T-cell (primary cell): Measurements from ENCODE around the gene IRAG1. TPM values are rescaled to one million over a fixed set of nuclear protein-coding genes. Genes with fewer than 3 reads are reported as not detected.

Experiments used
- ATAC-seq, 4 experiments: fragments of 200-7000 bp in 3 of 4; fragments of 150-1000 bp in 1 of 4; cut with Tn5 transposase; replicated peaks in 1 of 4; 1 replicate in 3 of 4; 2 replicates in 1 of 4; pipeline ENCODE4 v1.10.0; 2021; ENCODE audit warnings: moderate library complexity in 3 of 4, mild to moderate bottlenecking in 2 of 4, moderate number of reproducible peaks in 1 of 4
- CTCF ChIA-PET, 2 donors: fragments of 300-600 bp; sonication (Branson Sonifier 250); formaldehyde crosslinking; loops; one replicate each; lab custom pipeline; 2022; ENCODE audit warnings: antibody characterized with exemption in 2 of 2; lab: Charles Lee
- POLR2A ChIA-PET, 2 donors: fragments of 300-600 bp; sonication (Branson Sonifier 250); formaldehyde crosslinking; loops; one replicate each; lab custom pipeline; 2022; ENCODE audit warnings: antibody characterized with exemption in 2 of 2; lab: Charles Lee
- DNase-seq, 35 experiments: peaks; one replicate each; pipeline versions ENCODE4 v3.0.0 to v3.0.0-alpha.2; 2013 to 2023
- H3K27ac ChIP-seq: one replicate; pipeline ENCODE4 v1.5.1; 2013; ENCODE audit warnings: low read length
- H3K27me3 ChIP-seq, 2 experiments: replicated peaks in 1 of 2; 1 replicate in 1 of 2; 2 replicates in 1 of 2; pipeline versions ENCODE4 v1.6.1 to v1.7.0; 2013; ENCODE audit warnings: low read length in 1 of 2, mixed read lengths in 1 of 2; ENCODE audit not compliant: control insufficient read depth in 2 of 2, insufficient read depth in 2 of 2; ENCODE audit errors: extremely low read depth in 1 of 2
- H3K36me3 ChIP-seq, 2 donors: 1 replicate in 1 of 2; 2 replicates in 1 of 2; pipeline versions ENCODE4 v1.6.1 to v1.7.0; 2013; ENCODE audit warnings: low read length in 1 of 2; ENCODE audit not compliant: control insufficient read depth in 2 of 2, insufficient read depth in 1 of 2; ENCODE audit errors: extremely low read depth in 1 of 2
- H3K4me1 ChIP-seq, 2 experiments: 1 replicate in 1 of 2; 2 replicates in 1 of 2; pipeline versions ENCODE4 v1.6.1 to v1.7.0; 2013; ENCODE audit warnings: low read length in 2 of 2, mixed read lengths in 1 of 2; ENCODE audit not compliant: insufficient read depth in 2 of 2, control insufficient read depth in 1 of 2; ENCODE audit errors: extremely low read depth in 1 of 2
- H3K4me3 ChIP-seq, 2 donors: 1 replicate in 1 of 2; 2 replicates in 1 of 2; pipeline versions ENCODE4 v1.5.1 to v1.7.0; 2013; ENCODE audit warnings: mild to moderate bottlenecking in 2 of 2, low read length in 1 of 2, moderate library complexity in 1 of 2; ENCODE audit not compliant: control insufficient read depth in 1 of 2; ENCODE audit errors: extremely low read depth in 1 of 2
- H3K9me3 ChIP-seq: 2 replicates; pipeline ENCODE4 v1.7.0; 2013
- H3K27ac Mint-ChIP-seq, 2 donors: one replicate each; pipeline ENCODE4 v1.8.0; 2020 to 2021; ENCODE audit warnings: mild to moderate bottlenecking in 2 of 2, mixed read lengths in 2 of 2
- H3K27me3 Mint-ChIP-seq, 2 donors: one replicate each; pipeline ENCODE4 v1.8.0; 2021 to 2022; ENCODE audit warnings: mixed read lengths in 2 of 2
- H3K36me3 Mint-ChIP-seq: one replicate; pipeline ENCODE4 v1.8.0; 2021; ENCODE audit warnings: mixed read lengths
- H3K4me1 Mint-ChIP-seq, 3 donors: one replicate each; pipeline ENCODE4 v1.8.0; 2020 to 2022; ENCODE audit warnings: mixed read lengths in 3 of 3, mild to moderate bottlenecking in 1 of 3
- H3K4me3 Mint-ChIP-seq, 3 donors: one replicate each; pipeline ENCODE4 v1.8.0; 2020 to 2022; ENCODE audit warnings: mild to moderate bottlenecking in 3 of 3, mixed read lengths in 3 of 3, moderate library complexity in 3 of 3
- H3K9me3 Mint-ChIP-seq, 3 donors: one replicate each; pipeline ENCODE4 v1.8.0; 2020 to 2022; ENCODE audit warnings: mixed read lengths in 3 of 3
- WGBS: methylation state at CpG from one replicate; pipeline ENCODE4 v1.1.5; 2013; ENCODE audit warnings: missing lambda C conversion rate; ENCODE audit not compliant: insufficient coverage; 5-methylcytosine and 5-hydroxymethylcytosine counted together
- total RNA-seq, 35 experiments: library from RNA in 6 of 35; stranded (reverse) in 6 of 35; fragments of 120-200 nt in 1 of 35; gene quantifications; one replicate each; pipeline versions ENCODE4 v1.2.1 to v1.2.4 and lab custom pipeline; 2013 to 2026

IRAG1 gene
- total RNA-seq, 5 donors from 2014 or later (not counting 1 experiment from before 2014, with no cell fraction given) = 0.06 to 0.20 TPM; not detected in 3

DNA sequence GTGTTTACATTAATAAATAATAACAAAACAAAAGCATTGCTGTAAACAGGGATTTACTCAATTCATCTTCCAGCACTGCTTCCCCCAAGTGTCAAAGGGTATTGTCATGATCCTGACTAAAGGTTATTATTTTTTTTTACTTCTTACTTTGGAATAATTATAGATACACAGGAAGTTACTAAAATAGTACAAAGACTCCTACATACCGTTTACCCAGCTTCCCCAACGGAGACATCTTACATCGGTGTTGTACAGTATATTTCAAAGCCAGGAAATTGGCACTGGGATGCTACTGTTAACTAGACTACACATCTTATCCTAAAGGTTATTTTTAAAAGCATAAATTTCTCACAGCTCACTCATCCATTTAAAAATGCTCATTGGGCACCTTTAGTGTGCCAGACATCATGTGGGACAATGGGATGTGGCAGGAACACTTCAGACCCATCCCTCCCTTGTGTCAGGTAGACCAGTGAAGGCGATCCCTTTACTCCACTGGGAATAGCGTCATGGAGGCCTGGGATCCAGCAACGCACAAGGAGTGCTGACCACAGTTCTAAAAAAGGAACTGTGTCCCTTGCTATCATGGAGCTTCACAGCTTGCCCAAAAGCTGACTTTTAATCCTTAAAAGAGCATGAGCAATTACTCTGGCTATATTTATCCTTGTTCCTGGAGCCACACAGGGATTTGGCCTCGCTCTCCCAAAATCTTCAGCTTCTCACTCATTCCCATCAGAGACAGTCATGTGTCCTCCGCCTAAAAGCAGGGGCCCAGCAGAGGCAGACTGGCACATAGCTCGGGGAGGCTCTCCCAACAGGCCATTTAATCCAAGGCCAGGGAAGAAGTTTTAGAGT lies 3.1 kb upstream of the IRAG1 start:
- ATAC-seq (no peak), DNase-seq (no peak)
- no peaks in the 10 kb centered on the region for H3K9me3 ChIP-seq
- H3K36me3 Mint-ChIP-seq = no peaks in the 10 kb centered on the region
- peaks cover 0 to 33% of the 10 kb centered on the region in 2 experiments for H3K27me3 ChIP-seq
- H3K4me1 ChIP-seq = no peaks in the 10 kb centered on the region
- no peak overlapping the region for H3K4me3 Mint-ChIP-seq
- H3K4me1 Mint-ChIP-seq = no peaks in the 10 kb centered on the region
- CTCF ChIA-PET = no interaction called here
- no peak overlapping the region for H3K27ac ChIP-seq
- WGBS = 60% methylated on average over 6 of the region's 9 CpGs
- no peak overlapping the region for H3K4me3 ChIP-seq
- H3K36me3 ChIP-seq = no peaks in the 10 kb centered on the region
- peaks cover 10 to 17% of the 10 kb centered on the region in 2 donors for H3K27me3 Mint-ChIP-seq
- H3K9me3 Mint-ChIP-seq = no peaks in the 10 kb centered on the region
- POLR2A ChIA-PET = no interaction called here
- H3K27ac Mint-ChIP-seq = no peak overlapping the region

DNA sequence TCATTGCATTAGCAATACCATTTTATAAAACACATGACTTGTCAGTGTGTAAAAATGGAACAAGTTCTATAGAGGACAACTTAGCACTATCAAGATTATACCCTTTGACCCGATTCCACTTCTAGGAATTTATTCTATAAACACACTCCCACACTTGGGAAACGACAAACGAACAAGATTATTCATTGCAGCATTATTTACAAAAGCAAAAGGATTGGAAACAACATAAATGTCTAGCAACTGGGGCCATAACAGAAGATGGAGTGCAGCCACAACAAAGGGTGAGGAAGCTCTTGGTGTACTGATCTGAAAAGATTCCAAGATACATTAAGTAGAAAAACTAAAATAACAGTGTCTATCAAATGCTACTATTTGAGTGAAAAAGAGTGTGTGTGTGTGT lies 2.3 kb upstream of the IRAG1 start:
- CTCF ChIA-PET = no interaction called here
- Mint-ChIP-seq H3K4me1 (no peaks in the 10 kb centered on the region), H3K9me3 (no peaks in the 10 kb centered on the region), H3K4me3 (no peak overlapping the region), H3K36me3 (no peaks in the 10 kb centered on the region), H3K27me3 (peaks cover 8 to 18% of the 10 kb centered on the region in 2 donors), H3K27ac (no peak overlapping the region)
- no peaks in the 10 kb centered on the region for H3K9me3 ChIP-seq
- no CpG with 5 or more reads among the region's 3 CpGs for WGBS
- POLR2A ChIA-PET = no interaction called here
- DNase-seq = no peak
- ATAC-seq = no peak
- H3K27me3 ChIP-seq = peaks cover 0 to 41% of the 10 kb centered on the region in 2 experiments
- no peak overlapping the region for H3K27ac ChIP-seq
- no peaks in the 10 kb centered on the region for H3K36me3 ChIP-seq
- no peak overlapping the region for H3K4me3 ChIP-seq
- H3K4me1 ChIP-seq = no peaks in the 10 kb centered on the region

DNA sequence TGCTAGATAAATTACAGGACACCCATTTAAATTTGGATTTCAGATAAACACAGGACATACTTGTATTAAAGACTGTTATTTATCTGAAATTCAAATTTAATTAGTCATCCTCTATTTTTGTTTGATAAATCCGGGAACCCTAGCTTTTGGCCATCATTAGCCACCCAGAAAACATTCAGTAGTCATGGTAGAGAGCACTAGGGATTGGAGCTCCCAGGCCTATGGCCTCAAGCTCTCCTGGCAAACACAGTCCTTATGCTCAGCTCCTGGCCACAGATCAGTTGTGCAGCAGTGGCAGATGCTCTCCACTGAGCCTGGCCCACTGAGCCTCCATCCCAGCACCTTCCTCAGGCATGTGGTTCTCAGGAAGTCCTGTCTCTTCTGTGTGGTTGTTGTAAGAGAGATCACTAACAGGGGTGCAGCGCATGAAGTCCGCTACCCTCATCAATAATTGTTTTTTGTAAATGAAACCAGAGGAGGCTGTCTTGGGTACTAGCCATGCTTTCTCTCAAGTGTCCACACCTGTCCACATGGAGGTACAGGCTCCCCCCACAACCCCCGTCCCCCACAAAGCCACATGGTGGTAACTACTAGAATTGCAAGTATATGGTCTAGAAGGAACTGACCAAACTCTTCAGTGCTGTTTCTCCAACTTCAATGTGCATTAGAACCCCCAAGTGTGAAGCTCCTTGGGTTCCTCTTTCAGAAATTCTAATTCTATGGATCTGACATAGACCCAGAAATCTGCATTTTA lies 1.1 kb upstream of the IRAG1 start:
- no peak overlapping the region for H3K4me3 ChIP-seq
- no peak for DNase-seq
- peaks cover 0 to 50% of the 10 kb centered on the region in 2 experiments for H3K27me3 ChIP-seq
- H3K9me3 ChIP-seq = no peaks in the 10 kb centered on the region
- no peak overlapping the region for H3K27ac Mint-ChIP-seq
- H3K36me3 ChIP-seq = no peaks in the 10 kb centered on the region
- no peak overlapping the region for H3K4me3 Mint-ChIP-seq
- H3K4me1 Mint-ChIP-seq = no peaks in the 10 kb centered on the region
- H3K4me1 ChIP-seq = no peaks in the 10 kb centered on the region
- ChIA-PET CTCF (no interaction called here), POLR2A (no interaction called here)
- no peaks in the 10 kb centered on the region for H3K9me3 Mint-ChIP-seq
- no peak overlapping the region for H3K27ac ChIP-seq
- H3K27me3 Mint-ChIP-seq = peaks cover 6 to 21% of the 10 kb centered on the region in 2 donors
- WGBS = no CpG with 5 or more reads among the region's 4 CpGs
- ATAC-seq = no peak
- no peaks in the 10 kb centered on the region for H3K36me3 Mint-ChIP-seq

GRCh38 chr11:10692531-10693115 lies 932 bp downstream of the IRAG1 start:
- Mint-ChIP-seq H3K4me1 (no peaks in the 10 kb centered on the region), H3K27ac (no peak overlapping the region), H3K36me3 (no peaks in the 10 kb centered on the region), H3K4me3 (no peak overlapping the region), H3K27me3 (peaks cover 6 to 21% of the 10 kb centered on the region in 2 donors), H3K9me3 (no peaks in the 10 kb centered on the region)
- H3K4me3 ChIP-seq = no peak overlapping the region
- CTCF ChIA-PET = no interaction called here
- no peaks in the 10 kb centered on the region for H3K4me1 ChIP-seq
- ATAC-seq (no peak), DNase-seq (no peak)
- WGBS = 76% methylated on average over 7 of the region's 7 CpGs
- peaks cover 0 to 53% of the 10 kb centered on the region in 2 experiments for H3K27me3 ChIP-seq
- POLR2A ChIA-PET = no interaction called here
- no peaks in the 10 kb centered on the region for H3K9me3 ChIP-seq
- no peak overlapping the region for H3K27ac ChIP-seq
- no peaks in the 10 kb centered on the region for H3K36me3 ChIP-seq

DNA sequence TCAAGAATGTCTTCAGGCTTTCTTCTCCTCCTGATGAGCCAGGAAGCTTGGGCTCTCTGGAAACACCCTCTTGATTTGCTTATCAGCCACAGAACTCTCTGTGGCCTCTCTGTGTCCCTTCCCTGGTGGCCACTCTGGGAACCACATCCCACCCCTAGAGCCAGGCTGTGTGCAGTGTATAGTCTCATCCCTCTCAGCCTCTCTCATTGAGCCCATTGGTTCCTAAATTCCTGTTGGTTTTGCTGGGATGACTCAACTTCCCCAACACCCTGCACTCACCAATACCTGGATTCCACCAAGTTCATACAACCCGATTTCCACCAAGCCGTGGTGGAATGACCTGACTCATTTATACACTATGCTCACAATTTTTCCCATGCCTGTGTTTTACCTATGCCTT lies 5.2 kb downstream of the IRAG1 start:
- peaks cover 0 to 33% of the 10 kb centered on the region in 2 experiments for H3K27me3 ChIP-seq
- DNase-seq = no peak
- no peaks in the 10 kb centered on the region for H3K9me3 ChIP-seq
- no peak overlapping the region for H3K27ac ChIP-seq
- H3K36me3 ChIP-seq = no peaks in the 10 kb centered on the region
- Mint-ChIP-seq H3K27ac (no peak overlapping the region), H3K4me1 (no peaks in the 10 kb centered on the region), H3K36me3 (no peaks in the 10 kb centered on the region), H3K9me3 (no peaks in the 10 kb centered on the region), H3K27me3 (peaks cover 0 to 17% of the 10 kb centered on the region in 2 donors), H3K4me3 (no peak overlapping the region)
- no peak for ATAC-seq
- no peak overlapping the region for H3K4me3 ChIP-seq
- ChIA-PET CTCF (no interaction called here), POLR2A (no interaction called here)
- WGBS = no CpG with 5 or more reads among the region's 2 CpGs
- no peaks in the 10 kb centered on the region for H3K4me1 ChIP-seq

DNA sequence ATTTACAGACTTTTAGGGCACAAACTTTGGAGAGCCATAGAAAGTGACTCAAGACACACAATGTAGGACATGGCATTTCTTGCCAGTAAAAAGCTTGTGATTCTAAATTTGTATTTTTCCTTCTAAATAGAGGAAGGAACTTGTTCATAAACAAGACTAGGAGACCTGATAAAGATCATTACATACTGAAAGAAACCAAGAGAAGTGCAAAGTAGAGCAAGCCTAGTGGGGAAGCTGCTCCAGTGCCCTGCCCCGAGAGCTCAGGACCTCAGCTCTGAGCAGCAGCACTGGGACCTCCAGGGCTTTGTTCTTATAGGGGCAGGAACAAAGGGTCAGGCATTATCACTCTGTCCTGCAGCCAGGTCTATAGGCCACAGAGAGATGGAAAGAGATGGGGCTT lies 7.2 kb downstream of the IRAG1 start:
- Histone ChIP-seq H3K9me3 (no peaks in the 10 kb centered on the region), H3K4me1 (no peaks in the 10 kb centered on the region), H3K27me3 (peaks cover 0 to 18% of the 10 kb centered on the region in 2 experiments), H3K27ac (no peak overlapping the region), H3K36me3 (no peaks in the 10 kb centered on the region), H3K4me3 (no peak overlapping the region)
- Mint-ChIP-seq H3K4me1 (no peaks in the 10 kb centered on the region), H3K36me3 (no peaks in the 10 kb centered on the region), H3K27me3 (peaks cover 0 to 7% of the 10 kb centered on the region in 2 donors), H3K27ac (no peak overlapping the region), H3K9me3 (no peaks in the 10 kb centered on the region), H3K4me3 (no peak overlapping the region)
- DNase-seq (no peak), ATAC-seq (no peak)
- ChIA-PET POLR2A (no interaction called here), CTCF (no interaction called here)
- 17% methylated on average over 1 of the region's 1 CpG for WGBS
